ENCODE results near the gene PGM2.
"Not testable (repeated sequence)": the region's sequence is repeated elsewhere in the genome, so short reads cannot be mapped to it uniquely, and the experiment has no call there.

The PGM2 gene

DNA sequence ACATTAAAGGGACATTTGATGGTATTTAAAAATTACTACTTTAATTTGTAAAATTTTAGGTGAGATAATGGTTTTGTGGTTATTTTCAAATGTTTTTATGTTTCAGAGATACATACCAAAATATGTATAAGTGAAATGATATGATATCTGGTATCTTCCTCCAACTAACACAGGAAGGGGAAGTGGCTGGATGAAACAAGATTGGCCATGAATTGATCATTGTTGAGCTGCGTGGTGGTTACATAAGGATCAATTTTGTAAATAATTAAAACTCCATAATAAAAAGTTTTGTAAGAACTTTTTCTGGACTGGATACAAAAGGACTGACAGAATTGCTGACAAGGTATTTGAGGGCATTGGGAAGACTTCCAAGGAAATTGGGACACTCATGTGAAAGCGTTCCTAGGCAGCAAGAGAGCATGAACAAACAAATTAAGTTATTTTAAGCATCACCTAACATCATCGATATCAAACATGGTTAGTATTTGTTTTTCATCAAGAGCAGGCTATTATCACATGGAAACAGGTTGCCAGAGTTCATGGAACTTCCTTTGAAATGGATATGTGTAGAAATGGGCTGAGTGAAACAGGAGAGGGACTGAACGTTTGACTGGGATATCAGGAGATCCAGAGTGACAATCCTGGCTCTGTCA is 4.4 kb upstream of the PGM2 start:
- DNase-seq (ENCODE audit: insufficient read length): no peak
- TF ChIP-seq POLR2A (IDR thresholded peaks at IDR 0.05; ENCODE audit: low read depth, low read length): no peak
- no peak for TF ChIP-seq TAF1 (IDR thresholded peaks at IDR 0.05; ENCODE audit: borderline replicate concordance, low read depth, low read length)
- TF ChIP-seq POLR2AphosphoS5 (IDR thresholded peaks at IDR 0.05; ENCODE audit: low read depth, low read length): no peak
- no peak for FAIRE-seq

DNA sequence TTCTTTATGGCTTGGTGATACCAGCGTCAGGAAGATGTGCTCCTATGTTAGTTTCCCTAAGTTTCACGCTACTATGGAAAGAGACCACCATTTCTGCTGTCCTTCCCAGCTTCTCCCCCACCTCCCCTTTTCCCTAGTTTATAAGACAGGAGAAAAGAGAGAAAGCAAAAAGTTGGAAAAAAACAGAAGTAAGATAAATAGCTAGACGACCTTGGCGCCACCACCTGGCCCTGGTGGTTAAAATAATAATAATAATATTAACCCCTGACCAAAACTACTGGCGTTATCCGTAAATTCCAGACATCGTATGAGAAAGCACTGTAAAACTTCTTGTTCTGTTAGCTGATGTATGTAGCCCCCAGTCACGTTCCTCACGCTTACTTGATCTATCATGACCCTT is 985 bp upstream of the PGM2 start:
- not testable (repeated sequence) for FAIRE-seq; DNase-seq (ENCODE audit: insufficient read length)

DNA sequence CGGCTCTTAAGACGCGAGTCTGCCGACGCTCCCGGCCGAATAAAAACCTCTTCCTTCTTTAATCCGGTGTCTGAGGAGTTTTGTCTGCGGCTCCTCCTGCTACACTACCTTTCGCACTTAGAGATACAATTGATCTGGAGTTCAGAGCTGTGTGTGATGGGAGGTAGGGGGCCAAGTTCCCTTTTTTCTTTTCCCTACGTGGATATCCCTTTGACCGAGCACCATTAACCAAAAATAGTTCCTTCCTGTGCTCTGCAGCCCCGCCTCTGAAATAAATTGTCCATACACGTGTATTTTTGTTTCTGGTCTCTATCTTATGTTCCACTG is 555 bp upstream of the PGM2 start:
- no peak for TF ChIP-seq POLR2A (IDR thresholded peaks at IDR 0.05; ENCODE audit: low read depth, low read length)
- no peak for TF ChIP-seq POLR2AphosphoS5 (IDR thresholded peaks at IDR 0.05; ENCODE audit: low read depth, low read length)
- TF ChIP-seq TAF1 (IDR thresholded peaks at IDR 0.05; ENCODE audit: borderline replicate concordance, low read depth, low read length): no peak
- DNase-seq (ENCODE audit: insufficient read length) (no peak), FAIRE-seq (no peak)

DNA sequence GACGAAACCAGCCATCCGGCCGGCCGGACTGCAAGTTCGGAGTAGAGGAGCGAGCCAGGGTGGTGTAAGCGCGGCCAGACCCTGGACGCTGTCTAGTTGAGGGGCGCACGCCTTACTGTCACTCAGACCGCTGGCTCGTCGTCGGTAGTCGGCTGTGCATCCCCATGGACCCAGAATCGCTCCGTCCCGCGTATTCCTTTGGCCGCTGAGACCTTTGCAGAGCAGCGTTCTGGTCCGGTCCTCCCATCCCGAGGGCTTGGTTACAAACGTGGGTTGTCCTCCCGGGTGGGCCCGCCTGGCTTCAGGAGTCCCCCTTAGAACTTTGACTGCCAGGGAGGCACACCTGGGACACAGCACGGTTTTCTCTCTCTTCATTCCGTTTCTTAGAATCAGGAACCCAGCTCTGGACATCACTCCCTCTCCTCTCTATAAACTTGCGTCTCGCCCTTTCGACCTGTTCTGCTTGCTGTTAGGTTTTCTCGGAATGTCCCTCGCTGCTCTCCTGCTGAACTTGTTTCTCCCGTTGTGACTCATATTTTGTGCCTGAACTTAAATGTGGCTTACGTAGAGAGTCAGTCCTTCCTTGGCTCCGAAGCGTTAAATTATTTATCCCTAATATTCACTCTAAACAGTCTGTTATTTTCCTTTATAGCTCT is 672 bp downstream of the PGM2 start:
- FAIRE-seq (peak; percentile 54), DNase-seq (ENCODE audit: insufficient read length) (peak; percentile 24)
- no peak for TF ChIP-seq POLR2AphosphoS5 (IDR thresholded peaks at IDR 0.05; ENCODE audit: low read depth, low read length)
- no peak for TF ChIP-seq TAF1 (IDR thresholded peaks at IDR 0.05; ENCODE audit: borderline replicate concordance, low read depth, low read length)
- TF ChIP-seq POLR2A (IDR thresholded peaks at IDR 0.05; ENCODE audit: low read depth, low read length): no peak

DNA sequence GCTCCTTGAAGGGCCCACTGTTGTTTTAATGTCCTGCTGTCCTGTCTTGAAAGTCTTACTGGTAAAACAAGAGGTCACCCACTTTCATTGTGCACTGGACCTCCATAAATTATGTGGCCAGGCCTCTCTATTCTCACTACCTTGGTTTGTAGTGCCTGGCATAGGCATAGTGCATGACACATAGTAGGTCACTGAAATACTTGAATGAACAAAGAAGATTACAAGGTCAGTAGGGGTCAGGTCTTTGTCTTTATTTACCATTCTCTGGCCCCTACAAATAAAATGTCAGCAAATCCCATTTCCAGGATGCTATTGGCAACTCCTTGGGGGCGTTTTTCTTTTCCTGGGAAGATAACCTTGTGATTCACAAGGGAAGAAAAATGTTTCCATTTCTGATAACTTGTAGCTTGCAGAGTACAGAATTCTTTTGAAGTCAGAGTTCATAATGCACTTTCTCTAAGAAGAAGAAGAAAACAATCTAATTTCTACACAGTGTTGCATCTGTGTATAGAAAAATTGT is 1.4 kb downstream of the PGM2 start:
- DNase-seq (ENCODE audit: insufficient read length) (no peak), FAIRE-seq (no peak)
- TF ChIP-seq POLR2A (IDR thresholded peaks at IDR 0.05; ENCODE audit: low read depth, low read length) (no peak), TAF1 (IDR thresholded peaks at IDR 0.05; ENCODE audit: borderline replicate concordance, low read depth, low read length) (no peak), POLR2AphosphoS5 (IDR thresholded peaks at IDR 0.05; ENCODE audit: low read depth, low read length) (no peak)

DNA sequence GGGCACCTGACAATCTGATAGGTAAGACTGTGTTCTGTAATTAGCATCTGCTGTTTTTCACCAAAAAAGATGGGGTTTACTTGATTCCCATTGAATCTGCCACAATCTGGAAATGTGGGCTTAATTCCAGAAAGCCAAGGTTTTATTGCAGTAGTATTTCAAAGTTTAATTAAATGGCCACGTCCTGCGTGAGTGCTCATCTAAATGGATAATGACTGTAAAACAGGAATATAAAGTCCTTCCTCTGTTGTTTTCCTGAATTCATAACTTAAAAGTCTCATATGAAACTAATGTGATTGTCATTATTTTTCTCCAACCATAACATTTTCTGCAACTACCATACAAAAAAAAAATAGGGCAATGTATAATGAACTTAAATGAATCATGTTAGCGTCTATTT is 2.4 kb downstream of the PGM2 start:
- FAIRE-seq (no peak), DNase-seq (ENCODE audit: insufficient read length) (no peak)
- no peak for TF ChIP-seq TAF1 (IDR thresholded peaks at IDR 0.05; ENCODE audit: borderline replicate concordance, low read depth, low read length)
- TF ChIP-seq POLR2AphosphoS5 (IDR thresholded peaks at IDR 0.05; ENCODE audit: low read depth, low read length): no peak
- no peak for TF ChIP-seq POLR2A (IDR thresholded peaks at IDR 0.05; ENCODE audit: low read depth, low read length)

DNA sequence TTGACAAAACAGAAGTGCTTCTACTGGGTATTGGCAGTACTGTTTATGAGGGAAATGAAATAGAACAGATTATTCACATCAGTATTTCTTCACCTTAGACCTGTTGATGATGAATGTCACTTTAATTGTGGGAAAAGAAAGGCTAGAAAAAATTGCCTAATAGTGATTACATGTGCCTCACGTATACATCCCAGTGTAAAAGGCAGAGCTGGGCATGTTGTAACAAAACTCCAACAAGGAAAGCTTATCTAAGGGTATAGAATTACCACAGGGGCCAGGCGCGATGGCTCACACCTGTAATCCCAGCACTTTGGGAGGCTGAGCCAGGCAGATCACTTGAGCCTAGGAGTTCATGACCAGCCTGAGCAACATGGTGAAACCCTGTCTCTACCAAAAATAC is 4.2 kb downstream of the PGM2 start:
- FAIRE-seq (no peak), DNase-seq (ENCODE audit: insufficient read length) (no peak)

DNA sequence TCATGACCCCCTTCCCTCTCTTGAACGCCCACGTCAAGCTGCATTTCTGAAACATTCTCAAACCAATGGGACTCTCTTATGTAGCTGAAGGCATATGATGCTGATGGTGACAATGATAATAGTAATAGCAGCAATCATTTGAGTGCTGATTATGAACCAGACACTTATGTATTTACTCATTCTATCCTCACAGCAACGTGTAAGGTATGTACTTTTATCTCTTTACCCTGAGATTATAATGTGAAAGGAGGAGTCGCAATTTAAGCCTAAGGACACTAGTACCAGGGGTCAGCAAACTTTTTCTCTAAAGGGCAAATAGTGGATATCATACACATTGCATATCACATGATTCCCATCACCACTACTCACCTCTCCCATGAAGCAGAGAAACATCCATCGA is 8.5 kb downstream of the PGM2 start:
- FAIRE-seq (no peak), DNase-seq (ENCODE audit: insufficient read length) (no peak)
- TF ChIP-seq TAF1 (IDR thresholded peaks at IDR 0.05; ENCODE audit: borderline replicate concordance, low read depth, low read length) (no peak), POLR2A (IDR thresholded peaks at IDR 0.05; ENCODE audit: low read depth, low read length) (no peak)

More for the DNA sequence above, 4.2 kb downstream of the PGM2 start:
- no peak for TF ChIP-seq POLR2A (IDR thresholded peaks at IDR 0.05; ENCODE audit: low read depth, low read length)
- TF ChIP-seq TAF1 (IDR thresholded peaks at IDR 0.05; ENCODE audit: borderline replicate concordance, low read depth, low read length): no peak
- no peak for TF ChIP-seq POLR2AphosphoS5 (IDR thresholded peaks at IDR 0.05; ENCODE audit: low read depth, low read length)

DNA sequence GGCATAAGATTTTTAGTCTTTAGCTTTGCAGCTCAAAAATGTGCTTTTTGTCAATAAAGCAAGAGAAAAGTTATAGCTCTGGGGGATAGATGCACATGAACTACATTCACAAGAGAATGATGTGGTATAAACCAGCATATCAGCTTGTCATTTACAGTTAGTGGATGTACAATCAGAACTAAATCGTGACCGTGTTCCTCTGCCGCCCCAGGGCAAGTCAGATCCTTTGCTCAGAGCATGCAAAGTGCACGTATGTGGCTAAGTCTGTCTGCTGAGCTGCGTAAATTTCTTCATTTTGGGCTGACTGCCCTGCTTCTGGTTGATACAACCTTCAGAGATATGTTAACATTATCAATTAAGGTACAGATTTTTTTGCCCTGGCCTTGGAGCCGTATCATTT is 9.3 kb downstream of the PGM2 start:
- no peak for DNase-seq (ENCODE audit: insufficient read length)
- no peak for FAIRE-seq
- TF ChIP-seq POLR2A (IDR thresholded peaks at IDR 0.05; ENCODE audit: low read depth, low read length) (no peak), TAF1 (IDR thresholded peaks at IDR 0.05; ENCODE audit: borderline replicate concordance, low read depth, low read length) (no peak), POLR2AphosphoS5 (IDR thresholded peaks at IDR 0.05; ENCODE audit: low read depth, low read length) (no peak)

DNA sequence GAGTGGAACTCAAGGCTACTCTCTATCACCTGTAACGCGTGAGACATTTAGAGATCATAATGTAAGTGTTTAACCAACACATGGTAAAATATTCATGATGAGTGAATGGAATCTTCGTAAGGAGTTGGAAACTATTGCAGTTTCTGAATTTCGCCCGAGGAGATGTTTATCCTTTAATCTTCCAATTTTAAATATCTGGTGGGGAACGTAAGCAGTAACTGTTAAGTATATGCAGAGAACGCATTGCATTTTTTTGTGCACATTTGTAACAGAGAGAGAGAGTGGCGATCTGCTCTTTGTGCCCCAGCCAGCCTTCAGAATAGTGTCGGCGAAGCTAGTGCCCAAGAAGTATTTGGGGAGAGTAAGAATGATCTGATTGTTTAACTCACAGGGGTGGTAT is 9.8 kb downstream of the PGM2 start:
- TF ChIP-seq POLR2AphosphoS5 (IDR thresholded peaks at IDR 0.05; ENCODE audit: low read depth, low read length) (no peak), TAF1 (IDR thresholded peaks at IDR 0.05; ENCODE audit: borderline replicate concordance, low read depth, low read length) (no peak), POLR2A (IDR thresholded peaks at IDR 0.05; ENCODE audit: low read depth, low read length) (no peak)
- FAIRE-seq: no peak
- no peak for DNase-seq (ENCODE audit: insufficient read length)

DNA sequence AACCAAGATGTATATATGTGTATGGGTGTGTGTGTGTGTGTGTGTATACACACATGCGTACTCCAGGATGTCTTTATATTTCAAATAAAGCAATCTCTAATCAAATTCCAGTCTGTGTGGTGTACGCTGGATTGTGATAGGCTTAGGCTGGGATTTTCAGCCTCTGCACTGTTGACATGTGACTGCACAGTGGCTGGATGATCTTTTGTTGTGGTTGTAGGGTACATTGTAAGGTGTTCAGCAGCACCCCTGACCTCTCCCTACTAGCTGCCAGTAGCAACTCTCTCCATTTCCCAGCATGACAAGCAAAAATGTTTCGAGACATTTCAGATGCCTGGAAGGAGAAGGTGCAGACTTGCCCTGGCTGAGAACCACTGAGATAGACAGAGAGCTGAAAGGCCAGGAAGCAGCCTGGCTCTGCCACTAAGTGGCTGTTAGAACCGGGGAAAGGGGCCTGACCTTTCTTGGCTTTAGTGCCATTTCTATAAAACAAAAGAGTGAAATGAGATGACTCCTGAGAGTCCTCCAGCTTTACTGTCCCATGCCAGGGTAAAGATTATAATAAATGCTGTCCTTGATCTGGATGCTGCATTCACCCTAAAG is 10.5 kb downstream of the PGM2 start:
- TF ChIP-seq POLR2AphosphoS5 (IDR thresholded peaks at IDR 0.05; ENCODE audit: low read depth, low read length) (no peak), POLR2A (IDR thresholded peaks at IDR 0.05; ENCODE audit: low read depth, low read length) (no peak), TAF1 (IDR thresholded peaks at IDR 0.05; ENCODE audit: borderline replicate concordance, low read depth, low read length) (no peak)
- FAIRE-seq (no peak), DNase-seq (ENCODE audit: insufficient read length) (no peak)

DNA sequence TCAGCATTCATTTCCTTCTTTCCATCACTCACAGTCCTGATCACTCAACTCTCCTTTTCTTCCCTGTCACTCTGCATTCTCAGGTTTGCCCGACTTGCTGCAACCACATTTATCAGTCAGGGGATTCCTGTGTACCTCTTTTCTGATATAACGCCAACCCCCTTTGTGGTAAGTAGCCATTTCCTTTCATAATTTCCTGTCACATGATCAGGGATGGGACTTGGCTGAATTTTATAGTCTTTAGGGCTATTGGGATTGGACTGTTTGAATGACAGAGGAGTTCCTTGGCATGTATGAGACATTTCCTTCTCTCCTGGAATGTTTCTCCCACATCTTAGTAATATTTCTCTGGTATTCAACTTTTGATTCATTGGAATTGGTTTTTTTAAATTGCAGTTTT is 11.0 kb downstream of the PGM2 start:
- no peak for DNase-seq (ENCODE audit: insufficient read length)
- TF ChIP-seq POLR2A (IDR thresholded peaks at IDR 0.05; ENCODE audit: low read depth, low read length) (no peak), TAF1 (IDR thresholded peaks at IDR 0.05; ENCODE audit: borderline replicate concordance, low read depth, low read length) (no peak), POLR2AphosphoS5 (IDR thresholded peaks at IDR 0.05; ENCODE audit: low read depth, low read length) (no peak)
- no peak for FAIRE-seq
